PC-3 (cell line): ENCODE results near the gene ERGIC3. TPM values are rescaled to one million over a fixed set of nuclear protein-coding genes. Genes with fewer than 3 reads are reported as not detected.

Experiments
- ATAC-seq: fragments of 200-7000 bp; cut with Tn5 transposase; 2 replicates; pipeline ENCODE4 v1.9.1; 2020; ENCODE audit warnings: mild to moderate bottlenecking, moderate library complexity
- BruUV-seq: library from RNA; stranded (reverse); fragments of 400-500 nt; replicated peaks from 2 replicates; lab custom pipeline; 2021; lab: Mats Ljungman, UMichigan
- CTCF ChIA-PET: fragments of 300-600 bp; sonication (Branson Sonifier 250); formaldehyde crosslinking; loops from one replicate; lab custom pipeline; 2022; ENCODE audit warnings: antibody characterized with exemption; lab: Charles Lee
- POLR2A ChIA-PET: fragments of 300-600 bp; sonication (Branson Sonifier 250); formaldehyde crosslinking; loops from one replicate; lab custom pipeline; 2022; ENCODE audit warnings: antibody characterized with exemption; ENCODE audit not compliant: unreplicated experiment; lab: Charles Lee
- DNase-seq: peaks from one replicate; pipeline ENCODE4 v3.0.0-alpha.2; 2015
- H2AFZ ChIP-seq: fragments of 300-600 bp; sonication (generic); 2 replicates; pipeline ENCODE4 v1.6.0; 2016; ENCODE audit warnings: antibody characterized with exemption, low read length
- H3F3A ChIP-seq: fragments of 300-600 bp; sonication (generic); one replicate; pipeline ENCODE4 v1.6.0; 2017; ENCODE audit warnings: antibody characterized with exemption, low read length, control low read depth, mild to moderate bottlenecking; ENCODE audit not compliant: unreplicated experiment
- H3K27ac ChIP-seq: fragments of 300-600 bp; sonication (generic); 2 replicates; pipeline ENCODE4 v1.5.1; 2016; ENCODE audit warnings: mild to moderate bottlenecking, low read length
- H3K27me3 ChIP-seq: fragments of 300-600 bp; sonication (generic); 2 replicates; pipeline ENCODE4 v1.6.1; 2016; ENCODE audit warnings: low read length, mixed read lengths
- H3K36me3 ChIP-seq: fragments of 300-600 bp; sonication (generic); 2 replicates; pipeline ENCODE4 v1.6.1; 2016; ENCODE audit warnings: low read depth, mixed run types, low read length, mixed read lengths
- H3K4me1 ChIP-seq: fragments of 300-600 bp; sonication (generic); 2 replicates; pipeline ENCODE4 v1.5.1; 2016; ENCODE audit warnings: low read length; ENCODE audit not compliant: insufficient read depth
- H3K4me2 ChIP-seq: fragments of 300-600 bp; sonication (generic); 2 replicates; pipeline ENCODE4 v1.6.0; 2016; ENCODE audit warnings: low read length
- H3K4me3 ChIP-seq: fragments of 300-600 bp; sonication (generic); 2 replicates; pipeline ENCODE4 v1.5.1; 2016; ENCODE audit warnings: mild to moderate bottlenecking, low read length, mixed read lengths
- H3K79me2 ChIP-seq: fragments of 300-600 bp; sonication (generic); 2 replicates; pipeline ENCODE4 v1.6.1; 2017; ENCODE audit warnings: low read length, mixed read lengths
- H3K9ac ChIP-seq: fragments of 300-600 bp; sonication (generic); 2 replicates; pipeline ENCODE4 v1.6.0; 2016; ENCODE audit warnings: mild to moderate bottlenecking, low read length
- H3K9me2 ChIP-seq: fragments of 300-600 bp; sonication (generic); replicated peaks from 2 replicates; pipeline ENCODE4 v1.6.1; 2016; ENCODE audit warnings: mixed run types, low read length, mixed read lengths
- H3K9me3 ChIP-seq: fragments of 300-600 bp; sonication (generic); 2 replicates; pipeline ENCODE4 v1.6.1; 2016; ENCODE audit warnings: low read length, mixed read lengths
- H4K20me1 ChIP-seq: fragments of 300-600 bp; sonication (generic); 2 replicates; pipeline ENCODE4 v1.6.1; 2016; ENCODE audit warnings: low read length, mixed read lengths
- CTCF ChIP-seq: fragments of 300-600 bp; sonication (generic); conservative IDR thresholded peaks from 2 replicates; pipeline ENCODE4 v1.5.1; 2017; ENCODE audit warnings: antibody characterized with exemption, low read depth, mild to moderate bottlenecking, low read length
- EZH2 ChIP-seq: fragments of 300-600 bp; sonication (generic); IDR thresholded peaks from one replicate; pipeline ENCODE4 v1.6.1; 2017; ENCODE audit warnings: antibody characterized with exemption, mild to moderate bottlenecking, low read length; ENCODE audit not compliant: unreplicated experiment
- EZH2phosphoT487 ChIP-seq: fragments of 300-600 bp; sonication (generic); IDR thresholded peaks from 2 replicates; pipeline ENCODE4 v1.6.1; 2018; ENCODE audit warnings: mild to moderate bottlenecking, antibody characterized with exemption, low read length, borderline replicate concordance
- intact Hi-C: fragments of 100-400 bp; cut with micrococcal nuclease; formaldehyde crosslinking; loops from 2 replicates; pipeline ENCODE4 v1.9.0; 2023
- total RNA-seq: library from RNA; depleted of rRNA; stranded (reverse); fragments of >200 nt; gene quantifications from 2 replicates; pipeline ENCODE4 v1.2.3, GENCODE V29; 2014

The ERGIC3 gene
- total RNA-seq, 1 experiment from 2014 or later: 284 TPM

GRCh38 chr20:35499271-35499670 lies 42.6 kb upstream of the ERGIC3 start:
- Histone ChIP-seq H3K79me2 (no peaks in the 10 kb centered on the region), H3K9me2 (no peaks in the 10 kb centered on the region), H2AFZ (no peak overlapping the region), H3K36me3 (peaks cover 56% of the 10 kb centered on the region), H3K9ac (no peak overlapping the region), H3K27ac (no peak overlapping the region), H3K27me3 (no peaks in the 10 kb centered on the region), H3K4me1 (no peaks in the 10 kb centered on the region), H3F3A (no peaks in the 10 kb centered on the region), H3K4me2 (no peak overlapping the region), H4K20me1 (no peaks in the 10 kb centered on the region), H3K9me3 (no peaks in the 10 kb centered on the region), H3K4me3 (no peak overlapping the region)
- TF ChIP-seq EZH2: no peak
- no peak for TF ChIP-seq CTCF
- TF ChIP-seq EZH2phosphoT487: no peak
- BruUV-seq: no TSS peak
- ChIA-PET POLR2A (no interaction called here), CTCF (no interaction called here)
- intact Hi-C loops: no loop called here
- DNase-seq (no peak), ATAC-seq (no peak)

- Histone ChIP-seq H3K4me3 (no peak overlapping the region), H2AFZ (no peak overlapping the region), H3K9me2 (no peaks in the 10 kb centered on the region), H3K36me3 (peaks cover 41% of the 10 kb centered on the region), H3K27me3 (no peaks in the 10 kb centered on the region), H3K27ac (no peak overlapping the region), H3K9ac (no peak overlapping the region), H3F3A (no peaks in the 10 kb centered on the region), H3K4me2 (no peak overlapping the region), H3K79me2 (no peaks in the 10 kb centered on the region), H4K20me1 (no peaks in the 10 kb centered on the region), H3K4me1 (peaks cover 17% of the 10 kb centered on the region; the same call in 1 of the 2 replicates), H3K9me3 (no peaks in the 10 kb centered on the region)
- TF ChIP-seq EZH2phosphoT487 (no peak), EZH2 (no peak), CTCF (no peak)
- intact Hi-C loops: no loop called here
- POLR2A ChIA-PET: no interaction called here
- BruUV-seq: no TSS peak
- DNase-seq (no peak), ATAC-seq (no peak)
- CTCF ChIA-PET: no interaction called here
Observed at GRCh38 chr20:35502352-35502751, 39.5 kb upstream of the ERGIC3 start.

DNA sequence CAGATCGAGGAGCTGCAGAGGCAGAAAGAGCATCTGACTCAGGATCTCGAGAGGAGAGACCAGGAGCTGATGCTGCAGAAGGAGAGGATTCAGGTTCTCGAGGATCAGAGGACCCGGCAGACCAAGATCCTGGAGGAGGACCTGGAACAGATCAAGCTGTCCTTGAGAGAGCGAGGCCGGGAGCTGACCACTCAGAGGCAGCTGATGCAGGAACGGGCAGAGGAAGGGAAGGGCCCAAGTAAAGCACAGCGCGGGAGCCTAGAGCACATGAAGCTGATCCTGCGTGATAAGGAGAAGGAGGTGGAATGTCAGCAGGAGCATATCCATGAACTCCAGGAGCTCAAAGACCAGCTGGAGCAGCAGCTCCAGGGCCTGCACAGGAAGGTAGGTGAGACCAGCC lies 38.6 kb upstream of the ERGIC3 start:
- ChIA-PET CTCF (no interaction called here), POLR2A (interaction anchor here (0.7 kb wide), 1 partner anchor 135 kb away, joined by 5 read pairs; no protein-coding TSS in a partner anchor)
- H3K27ac ChIP-seq: no peak overlapping the region
- H3K9ac ChIP-seq: no peak overlapping the region
- H3K4me3 ChIP-seq: no peak overlapping the region
- H3K4me1 ChIP-seq: peaks cover 17% of the 10 kb centered on the region; the same call in 1 of the 2 replicates
- no peaks in the 10 kb centered on the region for H3F3A ChIP-seq
- DNase-seq (no peak), ATAC-seq (no peak)
- no peaks in the 10 kb centered on the region for H3K79me2 ChIP-seq
- H3K9me3 ChIP-seq: no peaks in the 10 kb centered on the region
- H3K4me2 ChIP-seq: no peak overlapping the region
- no peaks in the 10 kb centered on the region for H4K20me1 ChIP-seq
- intact Hi-C loops: no loop called here
- H3K36me3 ChIP-seq: peaks cover 32% of the 10 kb centered on the region
- H3K27me3 ChIP-seq: no peaks in the 10 kb centered on the region
- no peaks in the 10 kb centered on the region for H3K9me2 ChIP-seq
- no TSS peak for BruUV-seq
- TF ChIP-seq CTCF (no peak), EZH2 (no peak), EZH2phosphoT487 (no peak)
- no peak overlapping the region for H2AFZ ChIP-seq
